GM15510 (cell line): ENCODE measurements around the gene MYLK3.

Experiments
- POLR2A ChIP-seq: IDR thresholded peaks from 3 replicates; pipeline ENCODE4 v1.6.1; 2011; ENCODE audit warnings: borderline replicate concordance; ENCODE audit not compliant: insufficient read length; ENCODE audit errors: extremely low read depth

The MYLK3 gene

DNA sequence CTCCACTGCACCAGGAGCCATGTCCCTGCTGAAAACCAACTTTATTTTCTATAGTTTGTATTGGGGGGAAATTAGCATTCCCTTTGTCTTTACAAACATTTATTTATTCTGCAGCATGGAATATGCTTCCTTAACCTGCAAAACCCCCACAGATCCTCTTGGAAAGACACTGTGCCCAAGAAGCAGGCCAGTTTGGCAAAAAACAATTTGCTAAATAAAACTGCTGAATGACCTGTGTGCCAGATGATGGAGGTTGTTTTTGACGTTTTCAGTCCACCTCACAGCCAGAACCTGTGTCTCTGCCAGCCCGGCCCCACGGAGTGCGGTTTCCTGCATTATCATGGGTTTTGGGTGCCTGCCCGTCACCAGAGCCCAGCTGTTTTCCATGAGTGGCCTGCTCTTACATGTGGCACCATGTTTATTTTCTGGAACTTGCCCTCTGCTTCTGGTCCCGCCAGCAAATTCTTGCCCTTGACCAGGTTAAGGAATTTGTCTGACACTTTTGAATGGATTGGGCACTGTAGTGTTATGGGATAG lies 32.3 kb downstream of the MYLK3 start:
- TF ChIP-seq POLR2A = no peak

GRCh38 chr16:46714797-46715591 lies 33.1 kb downstream of the MYLK3 start:
- TF ChIP-seq POLR2A = no peak

DNA sequence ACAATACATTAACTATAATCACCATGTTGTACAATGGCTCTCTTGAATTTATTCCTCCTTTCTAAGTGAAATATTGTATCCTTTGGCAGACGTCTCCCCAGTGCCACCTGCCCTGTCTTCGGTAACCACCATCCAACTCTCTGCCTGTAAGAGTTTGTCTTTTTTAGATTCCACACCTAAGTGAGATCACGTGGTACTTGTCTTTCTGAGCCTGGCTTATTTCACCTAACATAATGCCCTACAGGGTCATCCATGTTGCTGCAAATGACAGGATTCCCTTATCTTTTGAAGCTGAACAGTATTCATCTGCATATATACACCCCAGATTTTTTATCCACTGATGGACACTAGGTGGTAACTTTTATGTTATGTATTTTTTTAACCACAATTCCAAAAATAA lies 34.5 kb downstream of the MYLK3 start:
- TF ChIP-seq POLR2A = no peak

DNA sequence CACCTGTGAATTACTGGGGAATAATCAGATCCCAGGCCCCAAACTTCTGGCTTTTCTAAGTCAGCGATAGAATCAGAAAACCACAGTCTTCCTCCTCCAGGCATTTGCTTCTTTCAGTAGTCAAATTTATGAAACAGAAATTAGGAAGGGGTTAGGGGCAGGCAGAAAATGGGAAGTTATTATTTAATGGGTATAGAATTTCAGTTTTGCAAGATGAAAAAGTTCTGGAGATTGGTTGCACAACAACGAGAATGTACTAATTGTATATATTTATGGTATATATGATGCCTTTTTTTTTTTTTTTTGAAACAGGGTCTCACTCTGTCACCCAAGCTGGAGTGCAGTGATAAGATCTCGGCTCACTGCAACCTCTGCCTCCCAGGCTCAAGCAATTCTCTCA lies 35.2 kb downstream of the MYLK3 start:
- TF ChIP-seq POLR2A = no peak

DNA sequence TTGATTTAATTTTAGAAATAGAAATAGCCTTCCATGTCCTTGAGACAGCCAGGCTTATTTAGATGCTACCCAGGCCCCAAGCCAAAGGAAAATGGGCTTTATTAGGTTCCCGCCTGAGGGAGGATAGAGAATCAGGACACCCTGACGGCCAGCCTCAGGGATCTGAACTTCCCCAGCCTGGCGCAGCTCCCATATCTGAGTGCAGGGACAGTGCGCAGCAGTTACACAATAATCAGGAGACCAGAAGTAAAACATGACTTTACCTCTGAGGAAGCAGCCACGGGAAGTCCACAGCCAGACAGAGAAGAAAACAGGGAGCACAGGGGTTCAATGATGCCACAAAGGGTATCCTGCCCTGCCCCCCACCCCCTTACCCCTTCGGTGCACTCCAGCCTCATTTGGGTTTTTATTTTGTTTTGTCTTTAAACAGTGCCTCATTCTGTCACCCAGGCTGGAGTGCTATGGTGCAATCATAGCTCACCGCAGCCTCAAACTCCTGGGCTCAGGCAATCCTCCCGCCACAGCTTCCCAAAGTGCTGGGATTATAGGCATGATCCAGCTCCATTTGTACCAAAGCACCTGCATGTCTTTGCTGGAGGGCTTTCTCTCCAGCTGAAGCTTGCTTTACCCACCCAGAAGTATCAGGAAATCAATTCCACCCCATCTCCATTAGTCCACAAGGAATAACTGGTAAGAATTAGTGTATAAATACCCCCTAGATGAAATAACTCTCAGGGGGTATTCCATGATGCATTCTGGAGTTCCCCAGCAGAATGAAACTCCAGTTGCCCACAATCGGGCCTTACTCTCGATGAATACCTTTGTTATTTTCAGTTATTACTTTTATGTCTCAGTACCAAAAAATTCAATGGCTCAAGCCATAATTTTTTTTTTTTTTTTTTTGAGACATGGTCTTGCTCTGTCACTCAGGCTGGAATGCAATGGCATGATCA lies 36.8 kb downstream of the MYLK3 start:
- no peak for TF ChIP-seq POLR2A

GRCh38 chr16:46709469-46710005 lies 38.6 kb downstream of the MYLK3 start:
- no peak for TF ChIP-seq POLR2A

DNA sequence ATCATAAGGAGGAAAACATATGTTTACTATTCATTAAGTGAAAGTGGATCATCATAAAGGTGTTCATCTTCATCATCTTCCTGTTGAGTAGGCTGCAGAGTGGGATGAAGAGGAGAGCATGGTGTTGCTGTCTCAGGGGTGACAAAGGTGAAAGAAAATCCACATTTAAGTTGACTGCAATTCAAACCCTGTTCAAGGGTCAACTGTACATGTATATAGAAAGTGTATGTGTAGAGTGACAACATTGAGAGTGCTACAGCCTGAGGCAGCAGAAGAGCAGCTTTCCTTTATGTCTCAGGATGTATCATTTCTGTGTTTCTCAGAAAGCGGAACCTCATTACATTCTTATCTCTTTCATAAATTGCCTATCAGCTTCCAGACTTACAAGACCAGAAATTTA lies 41.5 kb downstream of the MYLK3 start:
- TF ChIP-seq POLR2A = no peak

GRCh38 chr16:46702030-46702429 lies 46.1 kb downstream of the MYLK3 start:
- TF ChIP-seq POLR2A = no peak

GRCh38 chr16:46701615-46702014 lies 46.5 kb downstream of the MYLK3 start:
- no peak for TF ChIP-seq POLR2A

GRCh38 chr16:46700048-46700447 lies 48.1 kb downstream of the MYLK3 start:
- TF ChIP-seq POLR2A = no peak

- no peak for TF ChIP-seq POLR2A
Measured at GRCh38 chr16:46696957-46697356, 51.2 kb downstream of the MYLK3 start.

GRCh38 chr16:46695937-46696336 lies 52.2 kb downstream of the MYLK3 start:
- no peak for TF ChIP-seq POLR2A

GRCh38 chr16:46693598-46693997 lies 54.5 kb downstream of the MYLK3 start:
- TF ChIP-seq POLR2A = no peak

DNA sequence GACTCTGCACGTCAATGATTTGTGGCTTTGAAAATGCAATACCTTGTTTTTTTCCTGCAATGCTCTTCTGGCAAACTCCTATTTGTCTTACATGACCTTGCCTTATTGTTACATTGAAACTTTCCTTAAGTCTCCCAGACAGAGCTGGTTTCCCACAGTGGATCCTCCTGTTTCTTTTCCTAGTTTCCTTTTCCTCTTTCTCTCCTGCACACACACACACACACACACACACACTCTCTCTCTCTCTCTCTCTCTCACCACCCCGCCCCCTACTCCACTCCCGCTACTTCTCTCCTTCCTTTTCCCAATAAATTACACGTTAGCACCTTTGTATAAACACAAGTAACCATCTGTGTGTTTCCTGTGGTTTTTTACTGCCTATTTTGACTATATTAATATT lies 56.4 kb downstream of the MYLK3 start:
- no peak for TF ChIP-seq POLR2A
